HTERT RPE-1 (cell line): ENCODE data around the gene TIMM21.

Source experiments
- in situ Hi-C: fragments of 300-500 bp; cut with MboI; formaldehyde crosslinking; loops from 4 replicates; pipeline ENCODE4 v1.14.3; 2020; ENCODE audit warnings: low sequenced_read_pairs

Gene TIMM21

DNA sequence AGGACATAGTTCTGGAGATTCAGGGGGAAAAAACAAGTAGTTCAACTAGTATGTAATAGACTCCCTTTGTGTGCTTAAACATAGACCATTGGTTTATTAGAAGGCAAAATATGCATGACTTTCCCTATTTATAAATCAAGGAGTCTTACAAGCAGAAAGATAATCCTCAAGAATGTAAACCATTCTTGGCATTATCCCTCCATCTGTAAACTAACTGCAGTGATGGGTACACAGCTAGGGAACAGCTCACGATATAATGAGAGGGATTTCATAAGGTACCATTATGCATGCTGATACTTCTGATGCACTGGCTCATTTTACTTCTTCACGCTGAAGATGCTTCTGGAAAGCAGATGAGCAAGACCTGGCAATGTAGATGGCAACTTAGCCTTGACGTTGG is 1.6 kb upstream of the TIMM21 start:
- in situ Hi-C loops, result no loop called here

DNA sequence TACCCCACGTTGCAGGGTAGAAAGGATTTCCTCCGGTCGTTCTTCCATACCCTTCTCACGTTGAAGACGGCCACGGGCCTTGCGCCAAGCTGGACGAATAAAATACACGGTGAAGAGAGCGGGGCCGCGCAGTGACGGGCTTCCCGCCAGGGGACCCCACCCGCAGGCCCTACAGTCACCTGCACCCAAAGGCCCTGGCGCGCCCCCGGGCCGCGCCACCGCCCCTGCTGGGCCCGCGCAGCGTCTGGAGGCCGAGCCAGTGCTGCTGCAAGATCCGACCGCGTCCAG is 888 bp upstream of the TIMM21 start:
- in situ Hi-C loops, result no loop called here

DNA sequence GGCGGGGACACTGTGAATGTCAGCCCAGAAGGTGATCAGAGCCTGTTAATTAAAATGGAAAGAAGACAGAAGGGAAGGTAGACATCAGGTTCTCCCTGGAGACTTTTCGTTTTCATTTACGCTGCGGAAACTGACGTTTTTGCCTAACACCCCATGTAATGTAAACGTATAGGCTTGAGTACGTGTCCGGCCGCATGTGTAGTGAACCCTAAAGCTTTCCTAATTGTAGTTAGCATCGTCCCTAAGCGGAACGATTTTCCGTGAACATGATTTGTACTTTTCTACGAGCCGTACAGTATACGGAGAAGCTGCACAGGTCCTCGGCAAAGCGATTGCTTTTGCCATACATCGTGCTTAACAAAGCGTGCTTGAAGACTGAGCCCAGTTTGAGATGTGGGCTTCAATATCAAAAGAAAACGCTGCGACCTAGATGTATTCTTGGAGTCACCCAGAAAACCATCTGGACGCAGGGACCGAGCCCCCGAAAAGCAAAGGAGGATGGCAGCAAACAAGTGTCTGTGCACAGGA is 284 bp downstream of the TIMM21 start:
- in situ Hi-C loops, result no loop called here

DNA sequence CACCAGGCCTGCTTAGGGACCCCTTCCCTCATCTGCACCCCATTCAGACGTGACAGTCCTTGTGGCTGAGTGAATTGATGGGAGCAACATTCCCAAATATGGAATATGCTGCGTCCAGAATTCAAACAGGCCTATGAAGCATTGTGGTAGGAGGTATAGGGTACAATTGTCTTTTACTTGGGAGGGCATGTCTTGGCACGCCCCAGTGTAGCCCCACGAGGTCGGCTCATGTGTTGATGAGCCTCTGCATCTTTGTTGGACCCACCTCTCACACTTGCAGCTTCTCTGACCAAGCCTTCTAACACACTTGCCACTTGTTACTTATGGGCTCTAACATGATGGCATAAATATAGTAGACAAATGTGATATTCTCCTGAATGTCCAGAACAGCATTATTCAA is 1.6 kb downstream of the TIMM21 start:
- in situ Hi-C loops, result no loop called here

DNA sequence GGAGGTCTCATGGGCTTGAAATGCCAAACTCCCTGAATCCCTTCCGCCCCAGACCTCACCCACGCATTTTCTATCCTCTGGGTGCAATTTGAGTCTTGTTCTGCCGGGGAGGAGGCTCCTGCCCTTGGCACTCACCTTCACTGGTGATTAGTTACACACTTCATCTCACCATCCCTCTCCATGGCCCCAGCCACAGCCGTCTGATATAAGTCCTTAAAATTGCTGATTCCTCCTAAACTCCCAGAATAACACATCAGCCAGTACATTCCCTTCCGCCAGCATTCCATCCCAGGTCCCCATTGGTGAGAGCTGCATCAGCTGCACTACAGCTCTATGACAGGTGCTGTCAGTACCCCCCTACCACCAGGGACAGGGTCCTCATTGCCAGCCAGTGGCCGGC is 3.9 kb downstream of the TIMM21 start:
- in situ Hi-C loops, result no loop called here

DNA sequence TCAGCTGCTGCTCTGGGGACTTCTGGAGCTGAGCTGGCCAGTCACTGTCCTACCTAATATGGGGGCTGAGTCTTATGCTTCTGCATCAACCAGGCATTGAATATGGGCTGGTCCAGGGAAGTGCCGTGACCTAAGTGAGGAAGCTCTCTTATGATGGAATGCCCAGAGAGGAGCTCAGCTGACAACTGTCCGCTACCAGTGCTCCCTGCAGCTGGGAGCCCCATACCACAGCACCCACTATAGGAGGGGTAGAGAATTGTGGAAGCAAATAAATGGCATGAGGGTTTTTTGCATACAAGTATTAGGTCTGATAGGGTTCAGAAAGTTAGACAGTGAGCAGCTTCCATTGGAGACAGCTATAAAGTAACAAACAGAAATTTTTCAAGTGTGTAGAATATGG is 4.5 kb downstream of the TIMM21 start:
- in situ Hi-C loops, result no loop called here

DNA sequence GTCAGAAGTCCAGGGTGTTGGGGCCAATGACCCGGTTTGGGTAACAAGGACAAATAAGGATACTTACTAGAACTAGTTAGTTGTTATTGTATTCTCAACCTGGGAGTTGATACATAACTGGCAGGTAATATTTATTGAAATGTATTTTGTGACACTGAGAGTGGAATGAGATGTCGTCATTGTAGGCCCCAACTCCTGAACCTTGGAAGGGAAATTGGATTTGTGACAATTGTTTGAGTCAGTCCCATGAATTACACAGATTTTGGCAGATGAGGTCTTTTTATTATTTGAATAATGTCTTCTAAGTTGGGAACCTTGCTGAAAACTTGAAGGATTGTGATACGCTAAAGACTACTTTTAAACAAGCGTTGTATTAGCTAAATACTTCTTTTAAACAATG is 5.1 kb downstream of the TIMM21 start:
- in situ Hi-C loops, result no loop called here

DNA sequence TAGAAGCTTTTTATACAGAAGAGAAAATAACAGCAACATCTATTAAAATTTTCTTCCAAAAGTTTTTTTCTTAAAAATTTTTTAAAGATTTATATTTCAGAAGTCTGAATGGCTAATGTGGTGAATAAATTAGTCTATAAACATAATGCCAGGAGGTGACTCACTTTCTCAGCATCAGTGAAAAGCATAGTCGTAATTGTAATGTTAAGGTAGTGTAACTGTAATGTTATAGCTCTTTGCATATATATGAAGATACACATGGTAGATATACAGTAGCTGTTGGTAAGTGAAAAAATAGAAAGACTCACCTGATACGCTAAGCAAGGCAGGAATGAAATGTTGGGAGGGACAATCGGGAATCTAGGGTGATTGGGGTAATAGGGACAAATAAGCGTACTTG is 5.5 kb downstream of the TIMM21 start:
- in situ Hi-C loops, result no loop called here

DNA sequence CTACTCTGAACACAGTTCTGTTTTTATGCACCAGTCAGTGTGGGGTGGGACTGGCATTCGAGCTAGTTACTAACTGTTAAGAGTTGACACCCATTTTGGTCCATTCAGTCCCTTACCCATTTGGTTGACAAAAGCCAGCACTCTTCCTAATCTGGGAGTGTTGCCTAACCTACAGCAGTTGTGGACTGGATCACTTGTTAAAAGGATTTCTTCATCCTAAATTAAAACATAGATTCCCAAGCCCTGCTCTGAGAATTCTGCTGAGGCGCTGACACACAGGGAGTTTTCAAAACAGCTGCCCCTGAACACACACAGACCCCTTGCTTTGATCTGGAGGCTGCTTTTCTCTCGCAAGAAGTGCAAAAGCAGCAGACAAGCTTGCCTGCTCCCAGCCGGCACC is 6.4 kb downstream of the TIMM21 start:
- in situ Hi-C loops, result no loop called here

DNA sequence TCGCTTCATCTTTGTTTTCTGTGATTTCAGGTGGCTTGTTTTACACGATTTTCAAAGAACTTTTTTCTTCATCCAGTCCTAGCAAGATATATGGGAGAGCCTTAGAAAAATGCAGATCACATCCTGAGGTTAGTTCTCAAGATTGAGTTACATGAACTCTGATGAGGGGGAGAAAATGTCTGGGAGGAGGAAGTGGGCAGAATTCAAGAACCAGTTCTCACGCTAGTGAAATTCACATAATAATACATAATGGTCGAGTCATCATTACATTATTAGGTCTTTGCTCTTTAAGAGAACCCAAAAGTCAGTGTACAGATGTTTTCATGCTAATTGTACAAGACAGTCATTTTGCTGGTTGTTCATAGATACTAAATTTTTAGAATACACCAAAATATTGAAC is 7.0 kb downstream of the TIMM21 start:
- in situ Hi-C loops, result no loop called here

DNA sequence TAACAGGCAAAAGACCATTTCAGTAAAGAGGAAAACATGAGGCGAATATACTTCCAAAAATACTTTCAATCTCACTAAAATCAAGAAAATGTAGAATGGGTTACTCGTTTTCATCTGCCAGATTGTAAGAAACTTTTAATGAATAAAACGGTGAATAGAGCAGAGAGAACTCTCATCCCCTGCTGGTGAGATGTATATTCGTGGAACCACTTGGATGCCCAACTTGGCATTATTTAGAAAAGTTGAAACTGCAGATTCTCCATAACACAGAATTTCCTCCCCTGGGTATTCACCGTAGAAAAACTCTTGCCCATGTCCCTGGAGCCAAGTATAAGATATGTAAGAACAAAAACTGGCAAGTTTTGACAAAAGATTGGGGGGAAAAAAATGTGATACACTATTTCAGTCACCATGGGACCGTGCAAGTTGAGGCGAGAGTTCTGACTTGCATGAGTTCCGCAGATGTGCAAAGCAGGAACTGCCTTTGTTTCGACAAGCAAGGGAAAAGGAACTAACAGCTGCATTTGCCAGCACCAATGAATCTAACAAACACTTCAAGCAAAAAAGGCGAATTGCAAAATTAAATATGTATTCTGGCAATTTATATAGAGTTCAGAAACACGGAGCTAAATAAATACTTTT is 14.8 kb downstream of the TIMM21 start:
- in situ Hi-C loops, result no loop called here

DNA sequence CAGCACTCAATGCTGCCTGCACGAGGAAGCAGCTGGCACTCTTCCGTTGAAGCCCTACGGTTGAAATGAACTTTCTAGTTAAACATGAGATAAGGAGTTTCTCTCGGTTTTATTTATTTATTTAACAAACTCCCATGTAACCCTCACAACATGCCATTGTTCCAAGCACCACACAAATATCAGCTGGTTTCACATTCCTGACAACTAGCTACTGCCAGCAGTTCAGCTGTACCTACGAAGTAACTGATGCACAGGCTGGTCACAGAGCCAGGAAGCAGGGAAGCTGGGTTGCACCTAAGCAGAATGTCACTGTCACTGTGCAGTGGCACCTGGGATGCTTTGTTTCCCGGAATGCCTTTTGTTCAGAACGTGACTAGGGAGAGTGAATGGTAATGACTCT is 18.1 kb downstream of the TIMM21 start:
- in situ Hi-C loops, result no loop called here

DNA sequence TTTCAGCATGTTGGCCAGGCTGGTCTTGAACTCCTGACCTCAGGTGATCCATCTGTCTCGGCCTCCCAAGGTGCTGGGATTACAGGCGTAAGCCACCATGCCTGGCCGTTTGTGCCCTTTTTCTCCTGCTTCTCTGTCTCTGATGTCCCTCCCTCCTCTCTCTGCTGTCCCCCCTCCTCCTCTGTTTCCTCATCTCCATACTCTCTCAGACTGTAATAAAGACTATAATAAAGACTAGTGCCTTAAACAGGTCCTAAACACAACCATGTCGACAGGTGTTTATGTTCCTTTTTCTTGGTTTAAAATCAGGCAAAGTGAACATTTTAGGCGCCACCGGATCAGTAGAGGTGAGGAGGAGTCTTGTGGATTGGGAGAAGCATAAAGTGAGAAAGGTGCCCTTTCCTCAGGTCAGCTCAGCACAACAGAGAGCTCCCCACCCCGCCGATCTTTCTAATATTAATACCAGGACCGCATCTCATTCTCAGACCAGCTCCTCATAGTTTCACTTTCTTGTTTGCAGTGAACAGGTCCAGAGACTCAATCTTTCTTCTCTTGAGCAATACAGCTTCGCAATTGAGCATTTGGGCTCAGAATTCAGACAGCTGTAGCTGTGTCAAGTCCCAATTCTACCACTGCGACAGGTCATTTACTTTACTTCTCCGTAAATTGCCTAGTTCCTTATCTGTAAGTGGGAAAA is 23.7 kb downstream of the TIMM21 start:
- in situ Hi-C loops, result no loop called here

DNA sequence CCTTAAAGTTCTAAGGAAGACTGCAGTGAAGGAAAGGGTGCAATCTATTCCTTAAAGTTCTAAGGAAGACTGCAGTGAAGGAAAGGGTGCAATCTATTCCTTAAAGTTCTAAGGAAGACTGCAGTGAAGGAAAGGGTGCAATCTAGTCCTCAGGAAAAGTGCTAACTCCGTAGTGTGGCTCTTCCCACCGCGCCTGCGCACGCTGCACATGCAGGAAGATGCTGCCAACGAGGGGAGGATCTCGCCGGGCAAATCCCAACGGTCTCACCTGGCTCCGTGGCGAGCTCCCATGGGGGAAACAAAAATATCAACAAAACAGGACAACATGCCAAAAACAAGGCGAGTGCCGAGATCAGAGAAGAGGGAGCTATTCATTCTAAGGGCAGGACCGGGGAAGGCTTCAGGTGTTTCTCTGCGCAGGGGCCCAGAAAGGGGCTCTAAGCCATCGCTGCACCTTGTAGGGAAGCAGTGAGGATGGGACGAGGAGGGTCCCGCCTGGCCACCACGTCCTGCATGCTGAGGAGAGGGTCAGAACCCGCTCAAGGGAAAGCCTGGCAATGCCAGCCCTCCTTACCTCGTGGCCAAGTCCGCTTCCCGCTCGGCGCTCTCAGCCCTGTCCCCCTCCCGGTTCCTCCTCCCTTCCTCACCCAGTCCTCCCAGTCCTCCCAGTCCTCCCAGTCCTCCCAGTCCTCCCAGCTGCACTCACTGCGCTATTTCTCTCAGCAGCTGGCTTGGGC is 24.5 kb downstream of the TIMM21 start:
- in situ Hi-C loops, result no loop called here

DNA sequence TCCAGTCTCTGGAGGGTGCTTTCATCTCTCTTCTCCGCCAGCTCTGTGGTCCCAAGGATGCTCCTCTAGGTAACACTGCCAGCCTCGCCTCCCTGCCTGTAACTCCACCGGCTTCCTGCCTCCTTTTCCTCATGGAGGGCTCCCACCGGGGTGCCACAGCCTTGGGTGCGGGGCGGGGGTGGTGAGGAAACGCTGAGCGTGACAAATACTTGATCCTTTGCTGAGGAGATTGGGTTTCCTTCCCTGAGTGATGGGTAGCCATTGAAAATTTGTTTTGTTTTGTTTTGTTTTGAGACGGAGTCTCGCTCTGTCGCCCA is 25.1 kb downstream of the TIMM21 start:
- in situ Hi-C loops, result no loop called here

DNA sequence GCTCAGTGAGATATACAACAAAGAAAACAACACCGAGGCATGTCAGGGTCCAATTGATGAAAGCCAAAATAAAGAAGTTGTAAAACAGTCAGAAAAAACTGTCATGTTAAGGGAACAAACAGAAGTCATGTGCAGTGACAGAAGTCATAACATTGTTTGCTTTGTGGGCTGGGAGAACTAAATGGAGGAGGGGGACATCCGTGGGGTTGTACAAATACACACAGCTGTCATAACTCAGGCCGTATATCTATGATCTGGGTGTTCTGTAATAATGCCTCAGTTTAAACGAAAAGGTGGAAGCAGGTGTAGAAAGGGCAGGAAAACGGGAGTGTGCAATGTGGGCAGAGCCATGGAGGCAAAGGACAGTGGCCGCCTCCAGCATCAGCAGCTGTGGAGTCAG is 27.3 kb downstream of the TIMM21 start:
- in situ Hi-C loops, result no loop called here

DNA sequence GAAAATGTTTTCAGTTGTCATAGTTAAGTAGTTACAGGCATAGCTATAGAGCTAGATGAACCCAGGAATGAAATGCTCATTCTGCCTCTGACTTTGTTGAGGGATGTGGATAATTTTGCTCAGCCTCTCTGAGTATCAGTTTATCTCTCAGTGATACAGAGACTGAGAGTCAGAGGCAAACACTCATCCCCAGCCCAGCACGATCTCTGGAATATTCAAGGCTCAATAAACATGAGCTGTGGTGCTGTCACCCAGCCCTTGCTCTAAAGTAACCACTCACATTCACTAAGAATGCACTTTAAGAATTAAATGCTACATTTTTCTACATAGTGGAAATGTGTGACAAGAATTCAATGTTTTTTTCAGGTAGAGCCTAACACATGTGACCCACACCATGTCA is 30.6 kb downstream of the TIMM21 start:
- in situ Hi-C loops, result no loop called here

DNA sequence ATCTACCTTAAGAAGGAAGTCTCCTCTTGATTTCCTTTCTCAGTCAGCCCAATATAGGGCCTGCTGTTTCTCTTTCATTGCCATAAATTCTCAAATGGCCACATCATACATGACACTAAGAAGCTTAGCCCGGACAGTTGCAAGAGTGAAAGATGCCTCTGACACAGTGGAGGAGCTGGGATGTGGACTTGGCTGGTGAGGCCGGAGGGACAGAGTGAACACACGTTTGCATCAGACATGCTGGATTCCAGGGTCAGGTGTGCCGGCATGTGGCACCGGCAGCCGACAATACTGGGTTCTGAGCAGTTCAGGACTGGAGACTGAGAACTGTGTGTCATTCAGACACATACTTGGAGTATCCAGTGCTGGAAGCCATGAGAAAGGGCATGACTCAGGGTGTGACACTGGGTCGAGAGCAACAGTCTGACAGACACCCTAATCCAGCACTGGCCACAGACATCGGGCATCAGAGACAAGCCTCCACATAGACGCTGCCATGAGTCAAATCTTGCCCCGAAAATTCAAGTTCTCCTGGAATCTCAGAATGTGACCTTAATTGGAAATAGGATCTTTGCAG is 31.4 kb downstream of the TIMM21 start:
- in situ Hi-C loops, result no loop called here

DNA sequence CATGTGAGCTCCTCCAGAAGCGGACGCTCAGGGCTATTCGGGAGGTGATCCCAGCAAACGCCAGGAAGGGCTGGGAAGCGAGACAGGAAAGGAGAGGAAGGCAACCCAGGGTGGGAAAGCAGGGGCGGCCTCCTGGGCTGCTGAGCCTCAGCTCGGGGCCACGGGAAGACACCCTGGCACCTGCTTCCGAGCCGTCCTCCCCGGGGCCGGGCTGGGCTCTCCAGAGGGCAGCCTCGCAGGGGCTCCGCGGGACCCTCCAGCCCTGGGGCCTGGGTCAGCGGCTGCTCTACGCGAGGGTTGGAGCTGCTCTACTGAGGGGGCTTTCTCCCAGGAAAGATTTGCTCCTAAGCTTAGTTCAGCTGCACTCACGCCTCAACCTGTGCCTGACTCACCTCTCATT is 34.0 kb downstream of the TIMM21 start:
- in situ Hi-C loops, result no loop called here

DNA sequence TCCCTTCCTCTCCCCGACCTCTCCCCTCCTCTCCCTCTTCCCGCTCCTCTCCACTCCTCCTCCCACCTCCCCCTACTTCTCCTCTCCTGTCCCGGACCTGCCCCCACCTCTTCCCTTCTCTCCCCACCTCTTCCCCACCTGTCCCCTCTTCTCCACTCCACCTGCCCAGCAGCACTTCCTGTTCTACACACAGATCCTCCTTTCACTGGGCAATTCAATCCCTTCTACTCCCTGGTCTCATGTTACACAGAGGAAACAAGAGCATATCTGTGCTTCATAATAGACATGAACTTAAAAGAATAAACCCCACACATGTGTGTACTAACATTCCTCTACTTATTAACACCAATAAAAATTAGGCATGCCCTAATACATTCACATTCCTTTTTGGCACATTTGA is 34.8 kb downstream of the TIMM21 start:
- in situ Hi-C loops, result no loop called here

DNA sequence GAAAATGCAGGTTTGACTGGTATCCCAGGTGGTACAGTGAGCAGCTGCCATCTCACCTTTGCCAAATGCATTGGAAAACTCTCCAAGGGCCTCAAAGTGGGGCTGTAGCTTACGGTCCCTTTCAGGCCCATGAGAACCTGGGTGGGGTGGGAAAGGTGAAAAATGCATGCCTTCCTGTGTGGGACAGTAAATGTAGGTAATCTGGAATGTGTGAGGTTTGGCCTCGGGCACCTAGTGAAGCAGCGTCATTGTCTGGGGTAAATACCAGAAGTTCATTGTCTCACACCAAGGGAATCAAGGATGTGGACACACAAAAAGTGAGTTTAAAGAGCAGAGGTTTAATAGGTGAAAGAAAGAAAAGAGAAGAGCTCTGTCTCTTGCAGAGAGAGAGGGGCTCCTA is 36.6 kb downstream of the TIMM21 start:
- in situ Hi-C loops, result no loop called here

DNA sequence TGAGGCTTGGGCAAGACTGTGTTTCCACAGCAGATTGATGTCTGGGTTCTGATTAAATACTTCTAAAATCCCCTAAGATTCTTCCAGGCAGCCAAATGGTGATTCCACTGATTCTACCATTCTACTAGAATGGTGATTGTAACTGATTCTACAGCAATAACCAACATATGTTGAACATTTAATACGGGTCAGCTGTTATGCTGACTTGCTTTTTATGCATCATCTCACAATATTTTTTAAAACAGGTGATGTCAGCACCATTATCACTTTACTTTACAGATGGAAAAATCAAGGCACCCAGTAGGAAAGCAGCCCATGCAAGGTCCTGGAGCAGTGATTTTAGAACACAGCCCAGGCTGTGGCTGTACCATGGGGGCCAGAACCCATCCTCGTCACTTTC is 37.5 kb downstream of the TIMM21 start:
- in situ Hi-C loops, result no loop called here
